ENCODE results near the gene CHST12.

GRCh38 chr7:2497065-2497464 is 93.7 kb downstream of the CHST12 start:
- TF ChIP-seq CTCF (IDR thresholded peaks at IDR 0.05) (no peak), POLR2A (IDR thresholded peaks at IDR 0.05) (no peak)
